ENCODE measurements around the gene SH2D6. TPM values are rescaled to one million over a fixed set of nuclear protein-coding genes. Genes with fewer than 3 reads are reported as not detected.
A peak's percentile ranks its signal among the peaks of the same experiment; 100 is the strongest.
"Not testable (repeated sequence)": the region's sequence is repeated elsewhere in the genome, so short reads cannot be mapped to it uniquely, and the experiment has no call there.

SH2D6 gene
- 1 to 10 TPM in 1 of 5 donors, under 1 TPM in 4; 0.67 to 1.7 (median 0.85) TPM for polyA plus RNA-seq (ENCODE audit: insufficient read depth in 1 of 5, insufficient read length in 5 of 5, low replicate concordance in 1 of 5)
- long read RNA-seq, donor 1: 0 reads
- long read RNA-seq, donor 2: 0 reads
- long read RNA-seq, donor 3: 0 reads
- long read RNA-seq, donor 4: 0 reads
- long read RNA-seq, donor 5: 0 reads
- long read RNA-seq, donor 6: 0 reads
- long read RNA-seq, donor 7: 0 reads
- long read RNA-seq, donor 8: 0 reads

DNA sequence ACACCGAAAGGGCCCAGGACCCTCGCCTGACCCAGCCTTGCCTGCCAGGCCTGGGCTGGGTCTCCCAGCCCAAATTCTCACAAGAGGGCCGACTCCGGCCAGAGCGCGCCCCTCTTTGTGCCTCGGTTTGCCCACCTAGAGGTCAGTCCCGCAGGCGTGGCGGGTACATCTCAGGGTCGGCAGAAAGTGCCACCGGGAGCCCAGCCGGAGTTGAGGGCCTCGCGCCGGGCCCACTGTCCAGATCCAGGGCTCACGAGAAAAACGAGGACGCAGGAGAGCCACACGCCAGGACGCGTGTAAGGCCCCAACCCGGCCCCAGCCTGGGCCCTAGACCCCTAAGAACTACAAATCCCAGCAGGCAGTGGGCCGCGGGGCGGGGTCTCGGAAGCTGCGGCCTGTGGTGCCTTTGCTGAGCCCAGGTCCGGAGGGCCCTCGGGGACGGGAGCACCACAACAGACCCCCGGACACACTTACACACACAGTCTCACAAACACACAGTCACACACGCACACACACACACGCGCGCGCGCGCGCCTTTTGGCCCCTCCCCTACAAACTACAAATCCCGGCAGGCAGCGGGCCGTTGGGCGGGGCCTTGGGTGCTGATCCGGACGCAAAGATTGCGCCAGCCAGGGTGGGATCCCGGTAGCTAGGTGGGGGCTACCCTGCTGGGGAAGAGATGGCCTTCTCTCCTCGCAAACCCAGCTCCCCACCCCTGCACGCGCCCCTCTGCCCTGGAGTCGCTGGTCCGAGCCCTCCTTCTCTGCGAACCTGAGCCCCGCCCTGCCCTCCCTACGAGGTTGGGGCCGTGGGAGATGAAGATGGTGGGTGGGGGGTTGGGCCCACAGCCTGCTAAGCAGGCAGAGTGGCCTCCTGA, at the start of gene SH2D6:
SH2D6 (plus strand) TSS at position 583 of the 877 bp plus-strand sequence. CDS start 10,752 bp downstream, outside the sequence.
- DNase-seq: peak; percentile 82 to 89

DNA sequence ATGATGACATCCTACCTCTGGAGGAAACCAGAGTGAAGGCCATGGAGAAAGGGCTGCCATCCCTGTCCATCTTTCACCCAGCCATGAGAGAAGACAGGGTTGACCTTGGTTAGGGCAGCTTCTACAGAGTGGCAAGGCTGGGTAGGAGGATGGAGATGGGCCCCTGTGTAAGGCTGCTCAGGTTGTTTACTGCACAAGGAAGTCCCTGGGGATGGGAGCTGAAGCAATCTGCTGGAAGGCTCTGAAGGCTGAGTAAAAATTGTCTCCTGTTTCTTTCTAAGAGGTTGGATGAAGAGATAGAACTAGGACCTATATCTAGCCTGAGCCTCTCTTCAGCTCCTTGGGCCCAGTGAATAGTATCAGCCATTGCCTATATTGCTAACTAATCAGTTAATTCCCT, 49.6 kb upstream of the SH2D6 start:
- DNase-seq: no peak

DNA sequence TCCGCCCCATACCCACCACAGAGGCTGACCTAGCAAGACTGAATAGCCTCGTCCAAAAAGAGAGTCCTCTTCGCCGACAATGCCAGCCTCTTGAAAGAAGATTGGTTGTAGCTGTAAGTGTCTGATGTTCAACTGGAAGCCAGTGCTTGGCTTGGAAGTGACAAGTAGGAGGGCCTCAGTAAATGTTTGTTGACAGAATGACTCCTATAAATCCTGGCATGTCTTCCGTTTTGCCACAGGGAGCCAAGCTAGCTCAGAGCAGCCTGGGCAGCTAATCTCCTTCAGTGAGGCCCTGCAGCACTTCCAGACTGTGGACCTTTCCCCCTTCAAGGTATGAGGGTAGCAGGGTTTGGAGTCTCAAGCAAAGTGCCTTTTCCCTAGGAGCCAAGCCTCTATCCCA, 49.0 kb upstream of the SH2D6 start:
- DNase-seq: no peak

DNA sequence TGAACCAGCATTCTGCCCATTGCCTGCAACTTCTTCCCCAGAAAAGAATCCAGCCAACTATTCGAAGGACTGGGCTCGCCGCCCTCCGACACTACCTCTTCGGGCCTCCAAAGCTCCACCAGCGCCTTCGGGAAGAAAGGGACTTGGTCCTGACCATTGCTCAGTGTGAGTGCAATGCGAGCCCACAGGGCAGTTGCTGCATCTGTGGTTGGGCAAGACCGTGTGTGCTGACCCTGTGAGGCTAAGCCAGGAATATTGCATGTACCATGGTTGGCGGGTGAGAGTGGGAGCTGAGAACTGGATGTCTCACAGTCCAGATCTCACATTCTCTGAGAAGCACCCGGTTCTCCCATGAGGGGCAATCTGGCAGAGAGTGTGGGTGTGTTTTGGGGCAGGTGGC, 47.5 kb upstream of the SH2D6 start:
- no peak for DNase-seq

DNA sequence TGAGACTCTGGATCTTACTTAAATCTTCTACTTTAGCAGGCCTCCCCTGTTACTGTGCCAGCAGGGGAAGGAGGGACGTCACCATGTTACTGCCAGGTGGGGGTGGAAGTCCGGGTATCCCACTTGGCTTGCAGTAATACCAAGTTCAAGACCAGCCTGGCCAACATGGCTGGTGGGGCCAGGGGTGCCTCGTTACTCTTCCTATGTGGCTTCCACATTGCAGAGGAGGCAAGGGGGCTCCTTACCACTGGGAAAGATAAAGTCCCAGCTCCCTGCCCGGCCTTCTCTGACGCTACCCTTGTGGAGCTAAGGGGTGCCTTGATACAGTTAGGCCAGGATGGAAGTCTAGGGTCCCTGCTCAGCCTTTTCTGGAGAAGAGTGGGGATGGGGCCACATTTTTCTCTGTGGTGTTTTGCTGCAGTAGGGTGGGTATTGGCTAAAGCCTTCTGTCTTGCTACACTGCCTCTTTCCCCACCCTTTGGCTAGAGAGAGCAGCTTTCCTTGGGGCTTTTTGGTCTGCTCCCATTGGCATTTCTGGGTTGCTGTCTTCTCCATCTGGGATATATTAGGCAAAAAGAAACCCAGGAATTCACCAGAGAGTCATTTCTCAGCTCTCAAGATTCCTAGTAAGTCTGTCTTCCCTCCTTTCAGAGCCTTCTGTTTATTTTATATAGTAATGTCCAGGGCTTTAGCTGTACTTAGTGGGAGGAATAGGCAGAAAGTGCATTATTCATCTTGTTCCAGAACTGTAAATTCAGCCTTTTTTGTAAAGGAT, 42.0 kb upstream of the SH2D6 start:
- no peak for DNase-seq

DNA sequence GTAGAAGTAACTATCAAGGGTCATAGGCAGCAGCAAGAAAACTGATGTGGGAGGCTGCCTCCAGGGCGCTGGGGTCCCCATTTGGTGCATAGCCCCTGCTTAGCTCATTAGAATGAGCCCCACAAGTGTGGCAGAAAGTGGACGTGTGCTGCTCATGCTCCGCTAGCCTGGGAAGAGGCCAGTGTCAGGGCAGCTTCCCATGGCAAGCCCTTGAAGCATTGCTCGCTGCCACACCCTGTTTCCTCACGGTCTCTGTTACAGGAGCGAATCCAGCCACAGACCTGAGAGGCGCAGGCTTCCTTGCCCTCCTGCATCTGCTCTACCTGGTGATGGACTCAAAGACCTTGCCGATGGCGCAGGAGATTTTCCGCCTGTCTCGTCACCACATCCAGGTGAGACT, 41.4 kb upstream of the SH2D6 start:
- DNase-seq: no peak

DNA sequence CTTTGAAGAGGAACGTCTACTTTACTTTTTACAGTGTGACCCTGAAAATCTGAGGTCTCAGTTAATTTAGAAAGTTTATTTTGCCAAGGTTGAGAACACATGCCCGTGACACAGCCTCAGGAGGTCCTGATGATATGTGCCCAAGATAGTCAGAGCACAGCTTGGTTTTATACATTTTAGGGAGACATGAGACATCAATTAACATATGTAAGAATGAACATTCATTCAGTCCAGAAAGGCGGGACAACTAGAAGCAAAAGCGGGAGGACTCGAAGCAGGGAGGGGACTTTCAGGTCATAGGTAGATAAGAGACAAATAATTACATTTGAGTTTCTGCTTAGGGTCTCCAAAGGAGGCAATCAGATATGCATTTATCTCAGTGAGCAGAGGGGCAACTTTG, 40.3 kb upstream of the SH2D6 start:
- DNase-seq: no peak

DNA sequence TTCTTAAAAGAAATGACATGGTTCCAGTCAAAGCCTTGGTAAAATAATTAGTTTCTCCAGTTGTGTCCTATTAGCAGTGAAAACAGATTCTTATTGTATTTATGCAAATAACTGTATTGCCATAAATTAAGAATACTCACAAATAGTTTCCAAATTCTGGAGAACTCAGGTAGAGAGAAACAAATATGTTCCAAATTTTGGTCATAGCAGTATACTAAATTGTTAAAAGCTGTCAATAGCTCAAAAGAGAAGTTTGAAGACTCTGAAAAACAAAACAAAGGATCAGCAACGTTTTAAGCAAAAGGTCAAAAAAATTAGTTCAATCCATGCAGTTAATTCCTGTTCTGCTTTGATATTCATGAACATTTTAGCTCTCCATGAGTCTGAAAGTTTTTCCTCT, 38.5 kb upstream of the SH2D6 start:
- DNase-seq: no peak

DNA sequence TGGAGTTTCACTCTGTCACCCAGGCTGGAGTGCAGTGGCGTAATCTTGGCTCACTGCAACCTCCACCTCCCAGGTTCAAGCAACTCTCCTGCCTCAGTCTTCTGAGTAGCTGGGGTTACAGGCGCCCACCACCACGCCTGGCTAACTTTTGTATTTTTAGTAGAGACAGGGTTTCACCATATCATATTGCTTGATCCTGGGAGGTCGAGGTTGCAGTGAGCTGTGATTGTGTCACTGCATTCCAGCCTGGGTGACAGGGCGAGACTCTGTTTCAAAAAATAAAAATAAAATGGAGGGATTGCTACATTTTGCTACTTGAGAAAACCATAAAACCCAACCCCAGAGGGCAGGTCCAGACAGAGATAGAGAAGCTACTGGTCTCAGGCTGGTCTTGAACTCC, 35.4 kb upstream of the SH2D6 start:
- DNase-seq: not testable (repeated sequence)

DNA sequence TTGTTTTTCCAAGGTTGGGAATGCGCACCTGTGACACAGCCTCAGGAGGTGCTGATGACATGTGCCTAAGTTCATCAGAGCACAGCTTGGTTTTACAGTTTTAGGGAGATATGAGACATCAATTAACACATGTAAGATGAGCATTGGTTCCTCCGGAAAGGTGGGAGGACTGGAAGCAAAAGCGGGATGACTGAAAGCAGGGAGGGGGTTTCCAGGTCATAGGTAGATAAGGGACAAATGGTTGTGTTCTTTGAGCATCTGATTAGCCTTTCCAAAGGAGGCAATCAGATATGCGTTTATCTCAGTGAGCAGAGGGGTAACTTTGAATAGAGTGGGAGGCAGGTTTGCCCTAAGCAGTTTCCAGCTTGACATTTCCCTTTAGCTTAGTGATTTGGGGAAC, 34.7 kb upstream of the SH2D6 start:
- no peak for DNase-seq

DNA sequence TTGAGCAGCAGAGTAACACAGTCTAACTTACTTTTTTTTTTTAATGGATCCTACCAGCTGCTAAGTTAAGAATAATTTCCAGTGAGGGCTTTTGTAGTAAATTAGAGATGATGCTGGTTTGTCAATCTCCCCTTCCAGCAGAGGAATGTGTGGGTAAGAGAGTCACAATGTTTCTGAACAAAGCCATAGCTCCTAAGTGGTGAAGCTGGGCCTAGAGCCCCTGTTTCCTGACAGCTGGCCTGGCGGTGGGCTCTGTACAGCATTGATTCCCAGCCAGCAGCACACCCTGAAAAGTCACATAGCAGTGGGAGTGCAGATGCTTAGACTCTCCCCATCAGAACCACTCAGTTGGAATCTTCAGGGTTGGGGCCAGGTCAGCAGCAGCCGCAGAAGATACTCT, 32.8 kb upstream of the SH2D6 start:
- DNase-seq: no peak

DNA sequence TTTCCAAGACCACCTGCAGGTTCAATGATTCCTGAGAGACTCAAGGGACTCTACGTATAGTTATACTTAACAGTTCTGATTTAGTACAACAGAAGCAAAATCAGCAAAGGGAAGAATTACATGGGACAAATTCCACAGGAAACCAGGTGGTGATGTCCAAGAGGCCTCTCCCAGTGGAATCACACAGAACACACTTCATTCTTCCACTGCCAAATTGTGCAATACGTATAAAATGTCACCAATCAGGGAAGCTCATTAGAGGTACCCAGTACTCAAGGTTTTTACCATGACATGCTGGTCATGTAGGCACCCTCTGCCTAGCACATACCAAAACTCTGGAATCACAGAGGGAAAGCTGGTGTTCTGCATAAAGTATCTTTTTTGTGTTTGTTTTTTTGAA, 30.8 kb upstream of the SH2D6 start:
- DNase-seq: no peak

DNA sequence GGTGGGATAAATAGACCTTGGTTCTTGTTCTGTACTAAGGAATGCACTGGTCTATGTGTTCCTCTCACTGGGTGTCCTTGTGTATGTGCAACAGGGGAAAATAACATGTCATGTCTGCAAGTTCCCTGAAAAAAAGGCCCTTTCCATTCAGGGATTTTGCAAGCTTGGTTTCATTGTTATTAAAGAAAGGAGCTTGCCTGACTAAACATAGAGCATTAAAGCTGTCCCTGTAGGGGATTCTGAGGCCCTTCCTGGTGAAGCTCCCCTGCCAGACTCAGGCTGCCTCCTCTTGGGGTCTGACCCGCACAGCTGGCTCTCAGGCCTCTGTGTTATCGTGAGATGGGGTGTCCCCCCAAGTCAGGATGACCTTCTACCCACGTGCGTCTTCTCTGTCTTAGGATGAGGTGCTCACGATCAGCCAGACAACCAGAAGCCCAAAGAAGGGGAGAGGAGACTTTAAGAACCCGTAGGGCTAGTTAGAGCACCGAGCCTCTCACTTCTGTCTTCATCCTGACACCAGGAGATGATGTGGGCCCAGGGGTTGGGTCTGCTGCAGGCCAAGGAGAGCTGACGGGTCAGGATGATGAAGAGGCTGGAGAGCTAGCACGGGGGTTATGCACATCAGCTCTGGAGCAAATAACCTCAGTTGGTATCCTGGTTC, 29.5 kb upstream of the SH2D6 start:
- DNase-seq: no peak

DNA sequence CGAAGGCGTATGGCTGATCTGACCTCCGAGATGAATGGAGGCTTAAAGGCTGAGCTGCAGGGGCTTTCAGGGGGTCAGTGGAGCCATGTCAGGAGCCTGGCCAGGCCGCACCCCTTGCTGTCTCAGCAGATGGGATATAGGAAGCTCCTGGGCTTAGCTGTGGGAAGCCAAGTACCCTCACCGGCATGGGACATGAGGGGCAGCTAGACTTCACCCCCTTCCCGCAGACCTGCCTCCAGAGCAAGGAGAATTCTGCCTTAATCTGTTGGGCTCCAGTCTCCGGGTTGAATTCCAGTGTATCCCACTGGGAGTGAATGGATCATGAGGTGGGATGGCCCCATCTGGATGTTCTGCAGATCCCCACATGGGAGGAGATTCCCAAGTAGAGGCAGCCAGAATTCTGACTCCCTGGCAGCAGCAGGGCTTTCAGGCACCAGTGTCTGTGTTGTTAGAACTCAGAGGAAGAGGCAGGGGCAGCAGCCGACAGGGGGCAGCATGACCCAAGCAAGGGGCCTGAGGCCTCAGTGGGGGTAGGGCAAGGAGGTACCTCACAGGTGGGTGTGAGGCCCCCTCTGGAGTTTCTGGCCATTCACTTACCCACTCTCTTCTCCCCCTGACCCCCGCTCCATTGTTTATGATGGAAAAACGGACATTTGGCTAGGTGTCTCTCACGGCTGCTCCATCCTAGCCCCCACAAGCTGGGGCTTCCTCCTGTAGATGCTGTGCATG, 27.4 kb upstream of the SH2D6 start:
- DNase-seq: no peak

DNA sequence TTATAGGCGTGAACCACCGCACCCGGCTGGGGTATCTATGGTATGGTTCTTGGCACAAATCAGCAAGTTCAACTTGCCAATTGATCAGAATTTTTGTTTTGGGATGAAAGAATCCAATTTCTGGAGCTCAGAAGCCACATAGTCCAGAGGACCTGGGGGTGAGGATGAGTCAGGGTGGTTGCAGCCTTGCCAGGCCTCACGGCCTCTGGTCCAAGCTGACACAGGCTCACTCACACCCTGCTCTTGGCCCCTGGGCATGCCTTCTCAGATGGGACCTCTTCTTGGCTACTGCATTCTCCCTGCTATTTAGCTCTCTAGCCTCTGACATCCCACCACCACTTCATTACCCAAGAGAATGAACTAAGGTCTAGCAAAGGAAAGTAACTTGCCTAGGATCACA, 24.7 kb upstream of the SH2D6 start:
- DNase-seq: no peak

DNA sequence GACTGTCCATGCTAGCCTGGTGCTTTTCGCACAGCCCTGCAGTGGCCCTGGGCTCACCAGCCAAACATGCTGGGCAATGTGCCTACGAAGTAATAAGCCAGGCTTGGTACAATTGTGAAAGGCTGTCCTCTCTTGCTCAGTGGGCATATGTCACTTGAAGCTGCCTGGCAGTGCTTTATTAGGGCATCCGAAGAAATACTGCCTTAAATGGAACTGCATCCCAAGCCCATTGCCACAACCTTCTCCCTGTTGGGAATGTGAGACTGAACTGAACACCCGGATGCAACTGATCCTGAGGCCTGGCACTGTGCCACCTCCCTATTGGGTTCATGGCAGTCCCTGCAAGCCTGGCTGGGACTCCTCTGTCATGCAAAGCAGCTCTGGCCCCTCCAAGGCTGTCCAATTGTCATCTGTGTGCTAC, 24.2 kb upstream of the SH2D6 start:
- DNase-seq: no peak

DNA sequence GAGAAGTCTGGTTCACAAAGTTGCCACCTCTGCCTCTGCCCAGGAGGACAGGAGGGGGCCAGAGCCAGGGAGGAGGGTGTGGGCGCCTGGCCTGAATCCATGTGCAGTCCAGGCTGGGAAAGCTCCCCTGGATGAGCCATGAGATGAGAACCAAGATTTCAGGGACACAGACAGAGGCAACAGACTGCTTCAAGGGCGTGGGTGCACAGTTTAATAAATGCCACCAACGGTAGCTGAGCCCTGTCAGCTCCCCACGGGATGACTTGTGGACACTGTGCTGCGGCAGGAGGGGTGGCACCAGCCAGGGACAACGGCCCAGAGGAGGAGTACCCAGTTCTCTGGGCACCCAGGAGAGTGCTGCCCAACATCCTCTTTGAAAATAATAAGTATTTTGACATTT, 23.5 kb upstream of the SH2D6 start:
- DNase-seq: no peak

DNA sequence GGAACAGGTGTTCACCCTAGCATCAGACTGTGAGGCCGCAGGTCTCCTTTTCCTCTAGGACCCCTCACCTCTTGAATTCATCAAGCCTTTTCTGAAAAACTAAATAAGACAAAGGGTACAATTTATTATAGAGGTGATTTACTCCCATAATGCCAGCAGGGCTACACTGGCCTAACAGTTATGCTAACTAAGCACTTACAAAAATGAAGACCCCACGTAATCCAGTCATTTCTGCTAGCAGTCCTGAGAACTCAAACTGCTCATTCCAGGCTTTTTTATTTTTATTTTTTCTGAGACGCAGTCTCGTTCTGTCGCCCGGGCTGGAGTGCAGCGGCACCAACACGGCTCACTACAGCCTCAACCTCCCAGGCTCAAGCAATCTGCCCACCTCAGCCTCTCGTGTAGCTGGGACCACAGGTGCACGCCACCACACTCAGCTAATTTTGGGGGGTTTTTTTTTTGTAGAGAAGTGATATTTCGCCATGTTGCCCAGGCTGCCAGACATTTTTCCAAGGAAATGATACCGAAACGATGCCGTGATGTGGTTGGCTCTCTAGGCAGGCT, 22.5 kb upstream of the SH2D6 start:
- no peak for DNase-seq

DNA sequence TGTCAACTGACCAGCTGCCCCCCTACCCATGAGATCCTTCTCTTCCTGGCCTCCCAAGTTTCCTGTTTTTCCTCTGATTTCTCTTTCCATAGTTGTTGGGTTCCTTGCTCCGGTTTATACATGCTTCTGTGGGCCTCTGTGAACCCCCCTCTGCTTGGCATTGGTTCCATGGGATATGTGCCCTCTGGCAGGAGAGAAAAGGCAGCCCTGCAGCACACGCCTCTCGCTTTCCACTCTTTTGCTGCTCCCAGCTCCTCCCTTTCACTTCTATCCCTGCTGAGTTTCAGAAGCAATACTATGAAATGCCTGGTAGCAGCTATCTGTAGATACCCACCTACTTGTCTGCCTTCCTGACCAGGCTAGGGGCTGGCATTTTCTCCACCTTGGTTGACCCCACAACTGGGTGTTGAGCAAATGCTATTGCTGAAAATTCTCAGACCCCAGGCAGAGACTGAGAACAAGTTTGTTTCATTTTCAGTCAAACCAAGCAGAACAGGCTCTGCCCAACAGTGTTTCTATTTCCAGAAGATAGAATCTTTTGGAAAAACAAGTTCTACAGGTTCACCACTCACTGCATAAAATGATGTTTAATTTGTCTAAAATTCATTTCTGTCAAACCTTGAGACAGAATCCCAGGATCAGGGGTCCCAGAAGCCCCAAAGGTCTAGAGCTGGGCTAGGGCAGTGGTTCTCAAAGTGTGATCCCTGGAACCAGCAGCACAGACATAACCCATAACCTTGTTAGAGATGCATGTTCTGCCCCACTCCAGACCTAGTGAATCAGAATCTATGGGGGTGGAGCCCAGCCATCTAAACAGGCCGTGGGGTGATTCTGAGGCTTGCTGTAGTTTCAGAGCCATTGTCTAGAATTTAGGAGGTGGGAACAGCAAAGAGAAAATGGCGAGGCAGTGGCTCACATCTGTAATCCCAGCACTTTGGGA, 21.7 kb upstream of the SH2D6 start:
- no peak for DNase-seq

DNA sequence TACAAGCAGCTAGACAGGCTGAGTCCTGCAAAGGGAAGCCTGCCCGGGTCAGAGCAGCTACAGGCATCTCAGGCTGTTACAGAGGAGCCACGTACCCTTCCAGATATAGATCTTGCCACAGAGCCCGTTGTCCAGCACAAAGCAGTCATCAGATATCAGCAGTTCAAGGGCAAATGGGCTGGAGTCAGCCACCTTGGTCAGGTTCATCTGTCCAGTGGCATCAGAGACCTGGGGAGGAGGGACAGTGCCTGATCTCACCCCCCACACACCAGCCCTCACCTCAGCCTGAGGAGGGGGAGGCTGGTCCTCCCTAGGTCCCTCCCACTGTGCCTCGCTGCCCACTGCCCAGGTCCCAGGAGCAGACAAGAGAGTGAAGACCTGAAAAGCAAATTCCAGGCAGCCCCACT, 20.6 kb upstream of the SH2D6 start:
- DNase-seq: no peak
